Calu3 (cell line): ENCODE results near the gene TRIM3. TPM values are rescaled to one million over a fixed set of nuclear protein-coding genes. Genes with fewer than 3 reads are reported as not detected.

Experiments
- BruUV-seq: library from RNA; stranded (reverse); fragments of 400-500 nt; replicated peaks from 2 replicates; lab custom pipeline; 2021; lab: Mats Ljungman, UMichigan
- CTCF ChIA-PET: fragments of 300-600 bp; sonication (Branson Sonifier 250); formaldehyde crosslinking; loops from one replicate; lab custom pipeline; 2022; ENCODE audit warnings: antibody characterized with exemption; lab: Charles Lee
- DNase-seq: peaks from one replicate; pipeline ENCODE4 v3.0.0; 2022
- H3K27ac Mint-ChIP-seq: one replicate; pipeline ENCODE4 v1.8.0; 2022; ENCODE audit warnings: mixed read lengths; ENCODE audit not compliant: unreplicated experiment
- H3K27me3 Mint-ChIP-seq: one replicate; pipeline ENCODE4 v1.8.0; 2022; ENCODE audit warnings: mixed read lengths; ENCODE audit not compliant: unreplicated experiment
- H3K36me3 Mint-ChIP-seq: one replicate; pipeline ENCODE4 v1.8.0; 2022; ENCODE audit warnings: mild to moderate bottlenecking, moderate library complexity, mixed read lengths; ENCODE audit not compliant: insufficient read depth, unreplicated experiment
- H3K4me1 Mint-ChIP-seq: one replicate; pipeline ENCODE4 v1.8.0; 2022; ENCODE audit warnings: mild to moderate bottlenecking, low read depth, mixed read lengths; ENCODE audit not compliant: unreplicated experiment
- H3K4me3 Mint-ChIP-seq: one replicate; pipeline ENCODE4 v1.8.0; 2022; ENCODE audit warnings: mild to moderate bottlenecking, low read depth, moderate library complexity, mixed read lengths; ENCODE audit not compliant: unreplicated experiment
- H3K9me3 Mint-ChIP-seq: one replicate; pipeline ENCODE4 v1.8.0; 2022; ENCODE audit warnings: low read depth, mixed read lengths; ENCODE audit not compliant: unreplicated experiment
- intact Hi-C: fragments of 100-400 bp; cut with micrococcal nuclease; formaldehyde crosslinking; loops from one replicate; pipeline ENCODE4 v1.10.0; 2022; ENCODE audit not compliant: unreplicated experiment
- total RNA-seq: library from RNA; stranded (reverse); gene quantifications from 2 replicates; pipeline ENCODE4 v1.2.3, GENCODE V29; 2022
- TF ChIP-seq, protein P1 (sequence below): fragments of 200-600 bp; IDR thresholded peaks from one replicate; pipeline ENCODE4 v1.8.0; 2022; ENCODE audit warnings: antibody characterized with exemption; ENCODE audit not compliant: unreplicated experiment

TRIM3 gene
- total RNA-seq, 1 experiment from 2014 or later: 10.6 TPM

DNA sequence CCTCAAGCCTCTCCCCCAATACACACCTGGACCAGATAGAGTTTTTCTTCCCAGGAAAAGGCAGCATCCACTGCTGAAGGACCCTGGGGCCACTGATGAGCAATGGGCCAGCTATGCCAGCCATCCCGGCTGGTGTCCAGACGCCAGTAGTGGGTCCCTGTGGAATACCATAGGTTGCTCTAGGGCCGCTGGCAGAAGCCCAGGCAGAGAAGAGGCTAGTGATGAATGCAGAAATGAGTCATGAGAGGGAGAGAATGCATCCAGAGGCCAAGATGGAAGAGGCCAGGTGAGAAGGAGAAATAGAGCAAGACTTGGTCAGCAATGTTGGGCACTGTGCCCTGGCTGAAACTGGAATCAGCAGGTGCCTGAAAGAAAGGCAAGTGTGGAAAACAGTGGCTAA lies 41.9 kb downstream of the TRIM3 start:
- CTCF ChIA-PET: no interaction called here
- no peak overlapping the region for H3K4me3 Mint-ChIP-seq
- no TSS peak for BruUV-seq
- H3K27ac Mint-ChIP-seq: no peak overlapping the region
- TF ChIP-seq, protein P1, sequence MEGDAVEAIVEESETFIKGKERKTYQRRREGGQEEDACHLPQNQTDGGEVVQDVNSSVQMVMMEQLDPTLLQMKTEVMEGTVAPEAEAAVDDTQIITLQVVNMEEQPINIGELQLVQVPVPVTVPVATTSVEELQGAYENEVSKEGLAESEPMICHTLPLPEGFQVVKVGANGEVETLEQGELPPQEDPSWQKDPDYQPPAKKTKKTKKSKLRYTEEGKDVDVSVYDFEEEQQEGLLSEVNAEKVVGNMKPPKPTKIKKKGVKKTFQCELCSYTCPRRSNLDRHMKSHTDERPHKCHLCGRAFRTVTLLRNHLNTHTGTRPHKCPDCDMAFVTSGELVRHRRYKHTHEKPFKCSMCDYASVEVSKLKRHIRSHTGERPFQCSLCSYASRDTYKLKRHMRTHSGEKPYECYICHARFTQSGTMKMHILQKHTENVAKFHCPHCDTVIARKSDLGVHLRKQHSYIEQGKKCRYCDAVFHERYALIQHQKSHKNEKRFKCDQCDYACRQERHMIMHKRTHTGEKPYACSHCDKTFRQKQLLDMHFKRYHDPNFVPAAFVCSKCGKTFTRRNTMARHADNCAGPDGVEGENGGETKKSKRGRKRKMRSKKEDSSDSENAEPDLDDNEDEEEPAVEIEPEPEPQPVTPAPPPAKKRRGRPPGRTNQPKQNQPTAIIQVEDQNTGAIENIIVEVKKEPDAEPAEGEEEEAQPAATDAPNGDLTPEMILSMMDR: no peak
- H3K36me3 Mint-ChIP-seq: no peaks in the 10 kb centered on the region
- H3K4me1 Mint-ChIP-seq: no peaks in the 10 kb centered on the region
- H3K9me3 Mint-ChIP-seq: no peaks in the 10 kb centered on the region
- peaks cover 44% of the 10 kb centered on the region for H3K27me3 Mint-ChIP-seq
- DNase-seq: no peak
- intact Hi-C loops: no loop called here

DNA sequence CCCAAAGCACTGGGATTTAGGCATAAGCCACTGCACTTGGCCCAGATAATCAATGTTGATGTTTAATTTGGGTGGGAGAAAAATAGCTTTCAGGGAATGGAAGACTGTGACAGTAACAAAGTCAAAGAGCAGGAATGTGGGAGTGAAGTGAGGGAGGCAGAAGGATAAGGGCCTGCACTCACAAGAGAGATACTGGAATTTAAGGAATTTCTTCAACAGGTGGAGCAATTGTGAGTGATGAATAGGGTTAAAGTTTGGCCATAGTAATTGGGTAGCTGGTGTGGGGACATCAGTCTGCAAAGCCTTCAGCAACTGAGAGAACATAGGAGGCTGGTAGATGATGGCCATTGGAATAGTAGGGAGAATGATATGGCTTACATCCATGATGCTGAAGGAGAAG lies 46.2 kb downstream of the TRIM3 start:
- DNase-seq: no peak
- TF ChIP-seq, protein P1: no peak
- H3K36me3 Mint-ChIP-seq: no peaks in the 10 kb centered on the region
- no TSS peak for BruUV-seq
- CTCF ChIA-PET: interaction anchor here (0.6 kb wide), 1 partner anchor 1835 kb away, joined by 5 read pairs; no protein-coding TSS in a partner anchor
- no peak overlapping the region for H3K4me3 Mint-ChIP-seq
- intact Hi-C loops: no loop called here
- H3K4me1 Mint-ChIP-seq: no peaks in the 10 kb centered on the region
- no peak overlapping the region for H3K27ac Mint-ChIP-seq
- H3K27me3 Mint-ChIP-seq: peaks cover 76% of the 10 kb centered on the region
- H3K9me3 Mint-ChIP-seq: no peaks in the 10 kb centered on the region

DNA sequence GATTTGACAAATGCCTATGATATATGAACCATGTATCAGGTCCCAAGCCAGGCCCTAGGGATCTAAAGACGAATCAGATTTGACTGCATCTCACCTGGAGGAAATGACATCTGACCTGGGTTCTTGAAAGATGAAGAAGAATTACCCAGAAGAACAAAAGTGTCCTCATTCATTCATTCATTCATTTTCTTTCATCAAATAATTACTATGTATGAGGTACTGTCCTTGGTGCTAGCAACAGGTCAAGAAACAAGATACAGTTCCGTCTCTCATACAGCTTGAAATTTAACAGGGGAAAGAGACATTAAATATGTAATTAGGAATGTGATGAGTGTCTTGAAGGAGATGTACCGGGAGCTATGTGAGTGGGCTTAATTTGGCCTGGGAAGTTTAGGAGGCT lies 53.1 kb downstream of the TRIM3 start:
- DNase-seq: no peak
- Mint-ChIP-seq H3K4me1 (no peaks in the 10 kb centered on the region), H3K27ac (no peak overlapping the region), H3K9me3 (no peaks in the 10 kb centered on the region), H3K27me3 (peaks cover 54% of the 10 kb centered on the region), H3K36me3 (peaks cover 6% of the 10 kb centered on the region), H3K4me3 (no peak overlapping the region)
- intact Hi-C loops: no loop called here
- TF ChIP-seq, protein P1: no peak
- no TSS peak for BruUV-seq
- CTCF ChIA-PET: no interaction called here

DNA sequence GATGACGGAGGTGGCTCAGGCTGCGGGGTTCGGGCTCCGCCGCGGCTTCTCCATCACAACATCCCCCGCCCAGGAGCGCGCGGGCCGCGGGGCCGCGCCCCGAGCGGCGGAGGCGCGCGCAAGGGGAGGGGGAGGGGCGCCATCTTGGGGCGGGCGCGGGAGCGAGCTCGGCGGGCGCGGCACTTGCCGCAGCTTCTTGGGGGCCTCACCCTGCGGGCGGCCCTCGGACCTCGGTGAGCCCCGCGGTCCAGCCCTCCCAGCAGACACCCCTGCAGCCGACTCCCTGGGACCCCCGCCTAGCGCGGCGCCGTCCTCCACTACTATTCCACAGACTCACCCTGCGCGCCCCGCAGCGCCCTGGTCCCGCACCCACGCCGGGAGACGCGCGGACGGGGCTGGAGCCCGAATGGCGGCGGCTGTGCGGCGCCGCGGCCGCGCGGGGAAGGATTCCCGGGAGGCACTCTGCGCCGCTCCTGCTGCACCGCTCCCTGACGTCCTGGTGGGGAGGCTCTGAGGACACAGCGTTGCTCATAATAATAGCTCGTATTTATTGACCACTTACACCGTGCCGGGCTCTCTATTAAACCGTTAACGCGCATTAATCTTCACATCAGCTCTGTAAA lies 54.6 kb downstream of the TRIM3 start, which contains the start of gene APBB1:
TSS of gene APBB1 (minus strand) at position 86 of the 623 bp plus-strand sequence. CDS start 7,747 bp downstream, outside the sequence.
- H3K27ac Mint-ChIP-seq: no peak within 1 kb of the TSS

More for the DNA sequence above, 54.6 kb downstream of the TRIM3 start, which contains the start of gene APBB1:
- peaks cover 6% of the 10 kb centered on the region for H3K36me3 Mint-ChIP-seq
- CTCF ChIA-PET: interaction anchor here (0.7 to 1.0 kb wide), 4 partner anchors 17 to 40 kb away, joined by 3 to 10 read pairs (median 4); no protein-coding TSS in a partner anchor
- DNase-seq: peak; percentile 61
- H3K4me1 Mint-ChIP-seq: no peaks in the 10 kb centered on the region
- no peaks in the 10 kb centered on the region for H3K9me3 Mint-ChIP-seq
- peaks cover 40% of the 10 kb centered on the region for H3K27me3 Mint-ChIP-seq
- TF ChIP-seq, protein P1: no peak
- H3K4me3 Mint-ChIP-seq: no peak within 1 kb of the TSS
- intact Hi-C loops: no loop called here
- BruUV-seq: no TSS peak
